Esophagus squamous epithelium (tissue), 5 donors: ENCODE results near the gene DGCR6L. TPM values are rescaled to one million over a fixed set of nuclear protein-coding genes. Genes with fewer than 3 reads are reported as not detected.
"Not testable (repeated sequence)": the region's sequence is repeated elsewhere in the genome, so short reads cannot be mapped to it uniquely, and the experiment has no call there.

Experiments used
- DNase-seq: peaks from one replicate; lab custom pipeline; 2025; lab: John Stamatoyannopoulos, UW
- H3K27ac ChIP-seq, 4 donors: fragments of 200-600 bp; sonication (generic); one replicate each; pipeline ENCODE4 v1.5.1; 2016 to 2019; ENCODE audit warnings: mild to moderate bottlenecking in 1 of 4
- H3K27me3 ChIP-seq, 4 donors: fragments of 200-600 bp; sonication (generic); 1 replicate in 3 of 4; 2 replicates in 1 of 4; pipeline versions ENCODE4 v1.5.1 to v1.6.0; 2017 to 2021; ENCODE audit warnings: antibody characterized with exemption in 1 of 4
- H3K36me3 ChIP-seq, 3 donors: fragments of 200-600 bp; sonication (generic); one replicate each; pipeline ENCODE4 v1.5.1; 2016 to 2019
- H3K4me1 ChIP-seq, 3 donors: fragments of 200-600 bp; sonication (generic); one replicate each; pipeline ENCODE4 v1.5.1; 2017 to 2019
- H3K4me3 ChIP-seq, 4 donors: fragments of 200-600 bp; sonication (generic); 1 replicate in 3 of 4; 2 replicates in 1 of 4; pipeline ENCODE4 v1.5.1; 2016 to 2019; ENCODE audit warnings: mild to moderate bottlenecking in 2 of 4, moderate library complexity in 1 of 4
- H3K9me3 ChIP-seq, 3 donors: fragments of 200-600 bp; sonication (generic); one replicate each; pipeline ENCODE4 v1.5.1; 2016 to 2019
- POLR2A ChIP-seq, 4 donors: fragments of 450-650 bp; IDR thresholded peaks; one replicate each; pipeline ENCODE4 v1.6.1; 2017; ENCODE audit warnings: antibody characterized with exemption in 4 of 4, mild to moderate bottlenecking in 4 of 4, moderate library complexity in 3 of 4
- WGBS, 2 donors: methylation state at CpG; one replicate each; pipeline ENCODE4 v1.1.5; 2018; 5-methylcytosine and 5-hydroxymethylcytosine counted together
- intact Hi-C: fragments of 100-400 bp; cut with DNase I; formaldehyde crosslinking; loops from one replicate; pipeline ENCODE4 v1.15.0; 2022
- total RNA-seq, 4 donors: library from RNA; depleted of rRNA; stranded (reverse); fragments of >200 nt; gene quantifications; one replicate each; pipeline ENCODE4 v1.1.0, GENCODE V29; 2016
- TF ChIP-seq, protein P1 (sequence below), 6 experiments: fragments of 450-650 bp in 4 of 6; fragments of 200-600 bp in 2 of 6; sonication (generic) in 2 of 6; IDR thresholded peaks; one replicate each; pipeline ENCODE4 v1.5.1; 2016 to 2019; ENCODE audit warnings: antibody characterized with exemption in 6 of 6, mild to moderate bottlenecking in 4 of 6, moderate library complexity in 4 of 6
- donor health status: DM: yes; HTN: yes; CAD: no.

Gene DGCR6L
- total RNA-seq, 4 donors from 2014 or later, result 35.7 to 56.2 (median 49.2) TPM

DNA sequence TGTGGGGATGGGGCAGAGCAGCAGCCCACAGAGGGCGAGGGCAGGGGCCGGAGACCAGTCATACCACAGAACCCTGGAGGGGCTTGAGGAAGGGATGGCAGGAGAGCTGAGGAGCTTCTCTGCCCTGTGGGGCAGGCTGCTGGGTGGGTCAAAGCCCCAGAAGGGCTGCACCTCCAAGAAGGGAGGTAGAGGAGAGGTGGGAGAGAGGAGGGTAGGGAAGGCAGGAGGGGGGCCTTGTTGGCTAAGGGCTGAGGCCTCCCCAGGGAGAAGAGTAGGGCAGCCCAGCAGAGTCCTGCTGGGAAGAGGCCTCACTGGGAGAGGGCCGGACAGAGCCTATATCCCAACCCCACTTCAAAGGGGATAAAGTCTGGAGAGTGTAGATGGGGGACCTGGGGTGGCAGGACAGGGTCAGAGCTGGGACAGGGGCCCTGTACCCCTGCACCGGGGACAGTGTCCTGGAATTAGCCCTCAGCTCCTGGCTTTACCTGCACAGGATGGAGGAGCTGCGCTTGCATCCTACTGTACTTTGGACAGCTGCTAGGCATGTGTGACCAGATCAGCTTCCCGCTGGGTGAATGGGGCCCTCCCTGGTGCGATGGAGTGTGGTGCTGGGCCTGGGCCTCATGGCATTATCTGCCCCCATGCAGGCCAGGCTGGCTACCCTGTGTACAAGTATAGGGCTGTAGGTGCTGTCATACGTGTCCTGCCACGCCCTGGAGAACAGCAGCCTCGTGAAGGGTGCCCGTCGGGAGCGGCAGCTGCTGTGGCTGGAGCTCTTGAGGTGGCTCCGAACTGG lies 7.3 kb downstream of the DGCR6L start:
- 79 to 100% methylated on average over 2 to 6 of the region's 14 CpGs for WGBS, 2 donors
- no peaks in the 10 kb centered on the region for H3K9me3 ChIP-seq
- TF ChIP-seq POLR2A (IDR thresholded peaks at IDR 0.05), result no peak
- TF ChIP-seq, protein P1, sequence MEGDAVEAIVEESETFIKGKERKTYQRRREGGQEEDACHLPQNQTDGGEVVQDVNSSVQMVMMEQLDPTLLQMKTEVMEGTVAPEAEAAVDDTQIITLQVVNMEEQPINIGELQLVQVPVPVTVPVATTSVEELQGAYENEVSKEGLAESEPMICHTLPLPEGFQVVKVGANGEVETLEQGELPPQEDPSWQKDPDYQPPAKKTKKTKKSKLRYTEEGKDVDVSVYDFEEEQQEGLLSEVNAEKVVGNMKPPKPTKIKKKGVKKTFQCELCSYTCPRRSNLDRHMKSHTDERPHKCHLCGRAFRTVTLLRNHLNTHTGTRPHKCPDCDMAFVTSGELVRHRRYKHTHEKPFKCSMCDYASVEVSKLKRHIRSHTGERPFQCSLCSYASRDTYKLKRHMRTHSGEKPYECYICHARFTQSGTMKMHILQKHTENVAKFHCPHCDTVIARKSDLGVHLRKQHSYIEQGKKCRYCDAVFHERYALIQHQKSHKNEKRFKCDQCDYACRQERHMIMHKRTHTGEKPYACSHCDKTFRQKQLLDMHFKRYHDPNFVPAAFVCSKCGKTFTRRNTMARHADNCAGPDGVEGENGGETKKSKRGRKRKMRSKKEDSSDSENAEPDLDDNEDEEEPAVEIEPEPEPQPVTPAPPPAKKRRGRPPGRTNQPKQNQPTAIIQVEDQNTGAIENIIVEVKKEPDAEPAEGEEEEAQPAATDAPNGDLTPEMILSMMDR (IDR thresholded peaks at IDR 0.05), result no peak
- H3K27ac ChIP-seq, result no peak overlapping the region
- no peak overlapping the region for H3K4me3 ChIP-seq
- H3K27me3 ChIP-seq, result no peaks in the 10 kb centered on the region
- H3K4me1 ChIP-seq, result peaks cover 0 to 24% (median 5%) of the 10 kb centered on the region in 3 donors
- H3K36me3 ChIP-seq, result peaks cover 0 to 26% (median 3%) of the 10 kb centered on the region in 3 donors
- intact Hi-C loops, result no loop called here
- no peak for DNase-seq

DNA sequence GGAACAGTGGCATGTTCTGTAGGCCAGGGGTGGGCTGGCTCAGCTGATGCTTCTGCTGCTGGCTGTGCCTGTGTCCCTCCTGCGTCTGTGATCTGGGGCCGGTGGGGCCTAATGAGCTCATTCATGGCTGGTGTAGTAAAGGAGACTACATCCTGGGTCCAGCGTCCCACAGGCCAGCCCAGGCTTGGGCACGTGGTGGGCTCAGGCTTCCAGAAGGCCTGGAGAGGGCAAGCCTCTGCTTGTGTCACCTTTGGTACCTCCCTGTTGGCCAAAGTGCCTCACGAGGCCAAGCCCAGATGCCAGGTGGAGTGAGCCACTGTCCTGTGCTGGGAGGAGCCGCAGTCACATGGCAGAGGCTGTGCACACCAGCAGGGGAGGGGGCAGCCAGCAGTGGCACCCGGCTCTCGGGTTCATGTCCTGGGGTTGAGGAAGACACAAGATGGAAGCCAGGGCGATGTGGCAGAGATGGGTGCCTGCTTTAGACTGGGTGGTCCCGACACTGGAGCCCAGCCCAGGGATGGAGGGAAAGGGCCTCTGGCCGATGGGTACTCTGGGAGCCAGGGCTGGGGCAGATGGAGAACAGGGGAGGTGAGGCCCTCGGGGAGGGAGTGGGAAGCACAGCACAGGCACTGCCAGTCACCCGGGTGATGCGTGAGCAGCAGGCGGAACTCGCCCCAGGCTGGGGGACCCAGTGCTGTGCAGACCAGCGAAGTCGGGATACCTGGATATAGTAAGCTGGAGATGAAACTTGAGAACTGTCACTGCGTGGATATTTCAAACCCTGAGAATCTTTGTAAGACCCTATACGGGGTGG lies 8.4 kb downstream of the DGCR6L start:
- Histone ChIP-seq H3K4me1 (peaks cover 0 to 15% (median 0%) of the 10 kb centered on the region in 3 donors), H3K36me3 (peaks cover 0 to 26% (median 3%) of the 10 kb centered on the region in 3 donors)
- intact Hi-C loops, H3K27me3 ChIP-seq, H3K27ac ChIP-seq, H3K4me3 ChIP-seq, H3K9me3 ChIP-seq, DNase-seq: not testable (repeated sequence)
- WGBS, 2 donors, result 86 to 90% methylated on average over 10 to 13 of the region's 20 CpGs

DNA sequence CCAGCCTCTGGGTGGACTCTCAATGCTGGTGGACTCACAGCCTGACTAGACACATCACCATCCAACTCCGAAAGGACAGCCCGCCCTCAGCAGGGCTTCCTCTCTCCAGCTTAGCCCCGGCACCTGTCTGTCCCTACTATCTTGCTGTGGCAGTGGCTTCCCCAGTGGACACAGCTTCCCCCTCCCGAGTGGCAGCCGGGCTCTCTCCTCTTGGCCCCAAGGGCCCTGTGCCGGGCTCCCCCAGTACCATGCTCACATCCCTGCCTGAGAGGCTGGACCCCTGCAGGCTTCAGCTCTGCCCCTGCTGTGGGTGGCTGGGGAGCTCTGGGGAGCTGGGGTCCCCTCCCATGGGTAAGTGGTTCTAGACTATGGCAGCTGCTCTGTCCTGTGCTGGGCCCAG lies 9.1 kb downstream of the DGCR6L start:
- 80 to 84% methylated on average over 3 to 4 of the region's 6 CpGs for WGBS, 2 donors
- intact Hi-C loops, H3K27ac ChIP-seq, H3K9me3 ChIP-seq, DNase-seq, H3K4me3 ChIP-seq, H3K27me3 ChIP-seq: not testable (repeated sequence)
- Histone ChIP-seq H3K36me3 (peaks cover 0 to 26% (median 3%) of the 10 kb centered on the region in 3 donors), H3K4me1 (peaks cover 0 to 15% (median 0%) of the 10 kb centered on the region in 3 donors)

DNA sequence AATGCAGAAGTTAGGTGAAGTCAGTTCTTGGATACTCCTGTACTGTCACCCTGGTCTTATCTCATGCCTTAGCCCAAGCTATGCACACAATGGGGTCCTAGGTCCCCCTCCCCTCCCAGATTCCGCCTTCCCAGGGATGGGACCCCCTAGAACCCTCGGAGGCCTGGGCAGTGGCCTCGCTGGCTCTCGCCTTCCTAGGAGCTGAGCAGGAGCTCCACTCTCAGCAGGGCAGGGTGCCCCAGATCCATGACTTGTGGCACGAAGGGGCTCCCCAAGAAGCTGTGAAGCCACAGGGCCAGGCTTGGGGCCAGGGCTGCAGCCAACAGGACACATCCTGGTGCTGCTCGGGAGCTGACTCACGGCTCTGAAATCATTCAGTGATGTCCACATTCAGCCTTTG lies 9.7 kb downstream of the DGCR6L start:
- H3K27ac ChIP-seq, H3K4me3 ChIP-seq, DNase-seq, intact Hi-C loops, H3K9me3 ChIP-seq: not testable (repeated sequence)
- Histone ChIP-seq H3K4me1 (peaks cover 0 to 15% (median 0%) of the 10 kb centered on the region in 3 donors), H3K36me3 (peaks cover 0 to 22% (median 3%) of the 10 kb centered on the region in 3 donors), H3K27me3 (peaks cover 0 to 11% (median 0%) of the 10 kb centered on the region in 4 donors)
- no CpG with 5 or more reads among the region's 7 CpGs for WGBS, 2 donors

DNA sequence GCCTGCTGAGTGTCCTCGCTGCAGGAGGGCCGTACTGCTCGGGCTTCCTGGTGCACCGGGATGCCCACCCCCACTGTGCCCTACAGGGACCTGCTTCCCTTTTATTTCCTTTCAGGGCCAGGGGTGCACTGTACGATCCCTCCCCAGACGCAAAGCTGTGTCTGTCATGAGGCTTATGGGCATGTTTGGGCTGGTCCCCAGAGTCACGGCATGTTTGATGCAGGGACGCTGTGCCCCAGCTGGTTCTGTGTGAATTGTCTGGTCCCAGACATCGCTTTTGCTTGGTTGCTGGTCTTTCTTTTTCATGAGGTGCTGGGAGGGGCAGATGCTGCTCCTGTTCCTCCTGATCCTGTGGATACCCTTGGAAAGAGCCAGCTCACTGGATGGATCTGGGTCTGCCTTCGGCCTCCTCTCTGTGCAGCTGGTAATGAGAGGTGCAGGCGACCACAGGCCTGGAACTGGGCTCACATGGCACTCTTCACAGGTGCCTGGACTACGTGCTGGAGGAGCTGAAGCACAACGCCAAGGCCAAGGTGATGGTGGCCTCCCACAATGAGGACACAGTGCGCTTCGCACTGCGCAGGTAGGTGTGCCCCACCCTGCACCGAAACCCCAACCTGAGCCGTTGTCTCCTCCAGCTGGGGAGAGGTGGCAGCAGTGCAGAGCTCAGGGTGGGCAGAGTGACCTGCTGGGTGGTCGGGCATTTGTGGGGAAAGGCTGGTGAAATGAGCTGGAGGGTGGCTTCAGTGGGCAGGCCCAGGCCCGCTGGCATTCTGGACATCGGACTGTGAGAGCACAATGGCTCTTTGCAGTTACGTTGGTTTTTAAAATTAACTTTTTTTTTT lies 10.8 kb downstream of the DGCR6L start:
- intact Hi-C loops, H3K9me3 ChIP-seq, DNase-seq, H3K4me3 ChIP-seq, H3K27ac ChIP-seq: not testable (repeated sequence)
- H3K4me1 ChIP-seq, result peaks cover 0 to 15% (median 0%) of the 10 kb centered on the region in 3 donors
- WGBS, 2 donors, result 63 to 77% methylated on average over 5 to 12 of the region's 22 CpGs
- H3K27me3 ChIP-seq, result peaks cover 0 to 21% (median 0%) of the 10 kb centered on the region in 4 donors
- H3K36me3 ChIP-seq, result peaks cover 0 to 11% (median 0%) of the 10 kb centered on the region in 3 donors

DNA sequence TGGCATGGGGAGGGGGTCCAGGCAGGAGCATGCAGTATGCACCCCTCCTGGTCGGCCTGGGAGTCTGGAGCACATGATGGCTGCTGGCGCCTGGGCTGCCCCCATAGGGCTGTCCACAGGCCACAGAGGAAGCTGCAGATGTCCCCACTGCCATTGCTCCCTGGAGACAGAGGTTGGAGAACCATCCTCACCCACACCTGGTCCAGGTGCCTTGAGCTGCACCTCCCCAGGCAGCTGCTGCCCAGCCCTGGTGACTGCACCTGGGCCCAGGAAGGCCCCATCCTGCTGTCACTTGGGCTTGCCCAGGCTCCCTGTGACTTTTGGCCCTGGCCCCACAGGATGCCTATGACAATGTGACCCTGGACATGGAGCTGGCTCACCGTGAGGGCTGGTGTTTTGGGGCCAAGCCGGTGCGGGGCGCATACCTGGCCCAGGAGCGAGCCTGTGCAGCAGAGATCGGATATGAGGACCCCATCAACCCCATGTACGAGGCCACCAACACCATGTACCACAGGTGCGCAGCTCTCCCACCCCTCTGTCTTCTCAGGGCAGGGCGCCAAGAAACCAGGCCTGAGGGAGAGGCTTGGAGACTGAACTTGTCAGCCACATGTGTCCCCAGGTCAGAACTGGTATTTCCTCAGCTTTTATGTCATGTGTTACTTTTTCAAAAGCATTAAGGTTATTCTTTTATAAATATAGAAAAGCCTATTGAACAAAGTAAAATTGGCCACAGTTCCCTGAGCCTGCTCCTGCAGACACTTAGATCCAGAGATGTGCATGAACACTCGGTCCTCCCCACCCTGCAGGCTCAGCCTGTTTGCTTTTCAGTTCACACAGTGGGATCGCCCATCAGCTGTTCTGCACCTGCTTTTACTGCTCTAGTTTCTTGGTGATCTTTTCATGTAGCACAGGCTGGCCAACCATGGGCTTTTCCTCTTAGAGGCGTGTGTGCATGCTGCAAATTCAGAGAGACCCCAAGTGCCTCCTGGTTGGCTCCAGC lies 12.1 kb downstream of the DGCR6L start:
- intact Hi-C loops, H3K4me3 ChIP-seq, DNase-seq, H3K36me3 ChIP-seq, H3K27ac ChIP-seq, H3K9me3 ChIP-seq: not testable (repeated sequence)
- H3K27me3 ChIP-seq, result peaks cover 0 to 33% (median 0%) of the 10 kb centered on the region in 4 donors
- H3K4me1 ChIP-seq, result peaks cover 0 to 15% (median 0%) of the 10 kb centered on the region in 3 donors
- 34 to 48% methylated on average over 3 to 4 of the region's 14 CpGs for WGBS, 2 donors

DNA sequence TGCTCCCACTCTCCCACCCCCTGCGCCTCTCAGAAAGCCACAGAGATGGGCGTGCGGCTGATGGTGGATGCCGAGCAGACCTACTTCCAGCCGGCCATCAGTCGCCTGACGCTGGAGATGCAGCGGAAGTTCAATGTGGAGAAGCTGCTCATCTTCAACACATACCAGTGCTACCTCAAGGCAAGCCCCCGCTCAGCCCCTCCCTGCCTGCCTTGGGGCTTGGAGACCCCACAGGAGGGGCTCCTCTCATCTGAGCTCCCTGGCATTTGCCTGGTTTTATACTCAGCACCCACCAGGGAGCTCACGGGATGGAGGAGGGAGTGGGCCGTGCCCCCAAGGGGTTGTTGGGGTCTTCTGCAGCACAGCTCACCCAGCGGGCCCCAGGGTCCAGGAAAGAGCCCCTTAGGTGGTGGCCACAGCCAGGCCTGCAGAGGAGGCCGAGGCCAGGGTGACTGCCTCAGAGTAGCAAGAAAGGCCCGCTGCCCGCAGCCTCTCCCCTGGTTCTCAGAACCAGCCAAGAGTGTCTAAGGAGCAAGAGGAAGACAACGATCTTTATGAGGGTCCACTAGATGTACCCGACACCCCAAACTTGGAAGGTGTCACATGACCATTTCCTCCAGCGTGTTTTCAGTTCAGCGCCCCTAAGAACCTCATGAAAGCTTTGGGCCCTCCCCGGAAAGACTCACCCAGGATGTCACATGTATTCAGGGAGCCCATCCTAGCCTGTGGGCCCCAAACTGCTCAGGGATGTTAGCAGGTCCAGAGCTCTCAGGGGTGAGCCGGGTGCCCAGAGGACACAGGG lies 13.0 kb downstream of the DGCR6L start:
- not testable (repeated sequence) for H3K4me3 ChIP-seq

More for the DNA sequence above, 13.0 kb downstream of the DGCR6L start:
- intact Hi-C loops, H3K9me3 ChIP-seq, H3K36me3 ChIP-seq, H3K27ac ChIP-seq, DNase-seq: not testable (repeated sequence)
- Histone ChIP-seq H3K27me3 (peaks cover 0 to 42% (median 0%) of the 10 kb centered on the region in 4 donors), H3K4me1 (peaks cover 0 to 15% (median 0%) of the 10 kb centered on the region in 3 donors)
- WGBS, 2 donors, result 89 to 100% methylated on average over 2 to 8 of the region's 21 CpGs
